Trophoblast cell (in vitro differentiated cells and primary cell): ENCODE results near the gene BRSK2.

Experiments
- DNase-seq, 2 donors: peaks; one replicate each; pipeline ENCODE4 v3.0.0-alpha.2; 2016
- H2AFZ ChIP-seq: 2 replicates; pipeline ENCODE4 v1.6.1; 2013; ENCODE audit warnings: low read length, moderate library complexity, mild to moderate bottlenecking; ENCODE audit not compliant: insufficient read depth, poor library complexity
- H2AK5ac ChIP-seq: 2 replicates; pipeline ENCODE4 v1.6.1; 2013; ENCODE audit warnings: mild to moderate bottlenecking, low read length
- H2BK120ac ChIP-seq: 2 replicates; pipeline ENCODE4 v1.6.1; 2013; ENCODE audit warnings: low read length, mild to moderate bottlenecking, moderate library complexity; ENCODE audit not compliant: insufficient read depth, poor library complexity
- H2BK12ac ChIP-seq: 2 replicates; pipeline ENCODE4 v1.6.1; 2013; ENCODE audit warnings: mild to moderate bottlenecking, low read length, moderate library complexity
- H2BK5ac ChIP-seq: 2 replicates; pipeline ENCODE4 v1.6.1; 2013; ENCODE audit warnings: low read length, low read depth, moderate library complexity, mild to moderate bottlenecking; ENCODE audit not compliant: poor library complexity
- H3K14ac ChIP-seq: 2 replicates; pipeline ENCODE4 v1.6.1; 2013; ENCODE audit warnings: mild to moderate bottlenecking, low read length
- H3K18ac ChIP-seq: 2 replicates; pipeline ENCODE4 v1.6.1; 2013; ENCODE audit warnings: mild to moderate bottlenecking, low read length
- H3K23ac ChIP-seq: 2 replicates; pipeline ENCODE4 v1.6.1; 2013; ENCODE audit warnings: low read length
- H3K27ac ChIP-seq: 2 replicates; pipeline ENCODE4 v1.5.1; 2013; ENCODE audit warnings: low read depth, mild to moderate bottlenecking, inconsistent platforms, low read length, moderate library complexity
- H3K27me3 ChIP-seq: 2 replicates; pipeline ENCODE4 v1.6.1; 2013; ENCODE audit warnings: inconsistent platforms, mild to moderate bottlenecking, low read length, moderate library complexity; ENCODE audit not compliant: insufficient read depth
- H3K36me3 ChIP-seq, 2 experiments: 1 replicate in 1 of 2; 2 replicates in 1 of 2; pipeline ENCODE4 v1.6.1; 2013; ENCODE audit warnings: low read length in 2 of 2, mild to moderate bottlenecking in 2 of 2, moderate library complexity in 1 of 2; ENCODE audit not compliant: insufficient read depth in 2 of 2, control insufficient read depth in 1 of 2
- H3K4ac ChIP-seq: 2 replicates; pipeline ENCODE4 v1.6.1; 2013; ENCODE audit warnings: low read depth, mild to moderate bottlenecking, low read length, moderate library complexity
- H3K4me1 ChIP-seq, 2 experiments: 1 replicate in 1 of 2; 2 replicates in 1 of 2; pipeline ENCODE4 v1.6.1; 2013; ENCODE audit warnings: low read length in 2 of 2, mild to moderate bottlenecking in 2 of 2, moderate library complexity in 1 of 2; ENCODE audit not compliant: insufficient read depth in 2 of 2, control insufficient read depth in 1 of 2
- H3K4me2 ChIP-seq: 2 replicates; pipeline ENCODE4 v1.6.1; 2013; ENCODE audit warnings: inconsistent platforms, mild to moderate bottlenecking, low read length, moderate library complexity
- H3K4me3 ChIP-seq: 2 replicates; pipeline ENCODE4 v1.5.1; 2013; ENCODE audit warnings: mild to moderate bottlenecking, low read depth, low read length, inconsistent platforms
- H3K79me1 ChIP-seq: one replicate; pipeline ENCODE4 v1.6.1; 2013; ENCODE audit warnings: low read length
- H3K79me2 ChIP-seq: 2 replicates; pipeline ENCODE4 v1.6.1; 2013; ENCODE audit warnings: low read length, mild to moderate bottlenecking; ENCODE audit not compliant: control insufficient read depth, insufficient read depth, poor library complexity
- H3K9ac ChIP-seq: 2 replicates; pipeline ENCODE4 v1.6.1; 2013; ENCODE audit warnings: mild to moderate bottlenecking, low read length
- H3K9me3 ChIP-seq: 2 replicates; pipeline ENCODE4 v1.6.1; 2013; ENCODE audit warnings: low read depth, mild to moderate bottlenecking, control low read depth, inconsistent platforms, low read length; ENCODE audit not compliant: insufficient read depth
- H4K12ac ChIP-seq: 2 replicates; pipeline ENCODE4 v1.6.1; 2013; ENCODE audit warnings: low read depth, mild to moderate bottlenecking, low read length, moderate library complexity
- H4K8ac ChIP-seq: 2 replicates; pipeline ENCODE4 v1.6.1; 2013; ENCODE audit warnings: low read depth, mild to moderate bottlenecking, low read length, moderate library complexity
- H4K91ac ChIP-seq: one replicate; pipeline ENCODE4 v1.6.1; 2013; ENCODE audit warnings: low read depth, mild to moderate bottlenecking, low read length, moderate library complexity
- WGBS: extraction: QIAGEN DNeasy Blood & Tissue Kit; methylation state at CpG from one replicate; pipeline ENCODE4 v1.1.7; 2013; ENCODE audit warnings: missing lambda C conversion rate; ENCODE audit not compliant: insufficient read length, insufficient coverage; ENCODE audit errors: extremely low coverage; 5-methylcytosine and 5-hydroxymethylcytosine counted together

BRSK2 gene

GRCh38 chr11:1353383-1354124 lies 36.2 kb upstream of the BRSK2 start:
- no peak overlapping the region for H3K4me2 ChIP-seq
- no peak overlapping the region for H3K18ac ChIP-seq
- H2BK5ac ChIP-seq = no peak overlapping the region
- no peak overlapping the region for H2AFZ ChIP-seq
- H3K79me1 ChIP-seq = no peaks in the 10 kb centered on the region
- no peak overlapping the region for H4K12ac ChIP-seq
- no peak overlapping the region for H4K8ac ChIP-seq
- H3K27me3 ChIP-seq = no peaks in the 10 kb centered on the region
- H3K79me2 ChIP-seq = no peaks in the 10 kb centered on the region
- H4K91ac ChIP-seq = no peak overlapping the region
- H3K9me3 ChIP-seq = no peaks in the 10 kb centered on the region
- no peak overlapping the region for H2AK5ac ChIP-seq
- DNase-seq = no peak
- H3K23ac ChIP-seq = no peak overlapping the region
- no peak overlapping the region for H3K27ac ChIP-seq
- no CpG with 5 or more reads among the region's 32 CpGs for WGBS
- H3K4ac ChIP-seq = no peak overlapping the region
- no peaks in the 10 kb centered on the region for H3K36me3 ChIP-seq
- H2BK12ac ChIP-seq = no peak overlapping the region
- no peak overlapping the region for H2BK120ac ChIP-seq
- no peaks in the 10 kb centered on the region for H3K4me1 ChIP-seq
- H3K9ac ChIP-seq = no peak overlapping the region
- no peak overlapping the region for H3K4me3 ChIP-seq
- no peak overlapping the region for H3K14ac ChIP-seq

DNA sequence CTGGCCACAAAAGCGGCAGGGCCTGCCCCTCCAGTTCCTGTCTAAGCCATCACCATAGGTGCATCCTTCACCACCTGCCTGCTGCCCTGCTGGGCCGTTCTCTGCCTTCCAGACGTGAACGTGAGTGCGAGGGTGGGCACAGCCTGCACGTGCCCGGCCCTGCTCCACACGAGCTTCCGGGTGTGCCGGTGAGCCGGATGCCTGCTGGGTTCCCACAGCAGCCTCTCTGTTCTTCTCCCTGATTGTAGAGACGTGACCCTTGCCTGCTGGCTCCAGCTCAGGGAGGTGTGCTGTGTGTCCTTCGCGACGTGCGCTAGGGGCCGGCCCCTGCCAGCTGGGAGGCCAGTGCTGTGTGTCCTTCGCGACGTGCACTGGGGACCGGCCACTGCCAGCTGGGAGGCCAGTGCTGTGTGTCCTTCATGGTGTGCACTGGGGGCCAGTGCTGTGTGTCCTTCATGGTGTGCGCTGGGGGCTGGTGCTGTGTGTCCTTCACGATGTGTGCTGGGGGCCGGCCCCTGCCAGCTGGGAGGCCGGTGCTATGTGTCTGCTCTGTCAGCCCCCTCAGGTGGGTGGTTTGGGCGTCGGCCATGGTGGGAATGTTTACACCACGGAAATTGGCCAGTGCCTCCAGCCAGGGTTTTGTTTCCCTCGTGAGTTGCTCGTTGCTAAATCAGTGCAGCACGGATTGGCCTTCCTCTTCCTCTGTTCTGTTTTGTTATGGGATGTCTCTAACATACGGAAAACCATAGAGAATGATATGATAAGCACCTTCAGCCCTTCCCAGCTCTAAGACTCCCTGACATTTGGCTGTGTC lies 35.4 kb upstream of the BRSK2 start:
- H3K9me3 ChIP-seq = no peaks in the 10 kb centered on the region
- no peak overlapping the region for H3K18ac ChIP-seq
- no peak overlapping the region for H4K12ac ChIP-seq
- H3K23ac ChIP-seq = no peak overlapping the region
- no peak overlapping the region for H3K4me2 ChIP-seq
- H3K27ac ChIP-seq = no peak overlapping the region
- H3K4me3 ChIP-seq = no peak overlapping the region
- no peak overlapping the region for H2BK12ac ChIP-seq
- WGBS = no CpG with 5 or more reads among the region's 32 CpGs
- H4K8ac ChIP-seq = no peak overlapping the region
- no peak for DNase-seq
- no peak overlapping the region for H4K91ac ChIP-seq
- H3K36me3 ChIP-seq = no peaks in the 10 kb centered on the region
- H2BK5ac ChIP-seq = no peak overlapping the region
- H3K27me3 ChIP-seq = no peaks in the 10 kb centered on the region
- no peak overlapping the region for H2AK5ac ChIP-seq
- no peak overlapping the region for H3K4ac ChIP-seq
- H2AFZ ChIP-seq = no peak overlapping the region
- no peaks in the 10 kb centered on the region for H3K4me1 ChIP-seq
- H3K79me2 ChIP-seq = no peaks in the 10 kb centered on the region
- no peak overlapping the region for H2BK120ac ChIP-seq
- no peak overlapping the region for H3K14ac ChIP-seq
- no peaks in the 10 kb centered on the region for H3K79me1 ChIP-seq
- H3K9ac ChIP-seq = no peak overlapping the region

GRCh38 chr11:1356007-1356435 lies 33.7 kb upstream of the BRSK2 start:
- no peak overlapping the region for H3K23ac ChIP-seq
- DNase-seq = no peak
- no peak overlapping the region for H3K4ac ChIP-seq
- no peaks in the 10 kb centered on the region for H3K79me1 ChIP-seq
- H4K12ac ChIP-seq = no peak overlapping the region
- H2BK120ac ChIP-seq = no peak overlapping the region
- H2BK12ac ChIP-seq = no peak overlapping the region
- H4K8ac ChIP-seq = no peak overlapping the region
- H3K4me2 ChIP-seq = no peak overlapping the region
- no peak overlapping the region for H2BK5ac ChIP-seq
- H3K18ac ChIP-seq = no peak overlapping the region
- H4K91ac ChIP-seq = no peak overlapping the region
- H3K4me1 ChIP-seq = no peaks in the 10 kb centered on the region
- H3K14ac ChIP-seq = no peak overlapping the region
- H3K27ac ChIP-seq = no peak overlapping the region
- no peak overlapping the region for H2AFZ ChIP-seq
- H3K79me2 ChIP-seq = no peaks in the 10 kb centered on the region
- no peak overlapping the region for H3K4me3 ChIP-seq
- no peak overlapping the region for H3K9ac ChIP-seq
- H2AK5ac ChIP-seq = no peak overlapping the region
- WGBS = no CpG with 5 or more reads among the region's 14 CpGs
- no peaks in the 10 kb centered on the region for H3K27me3 ChIP-seq
- no peaks in the 10 kb centered on the region for H3K36me3 ChIP-seq
- peaks cover 17% of the 10 kb centered on the region for H3K9me3 ChIP-seq

DNA sequence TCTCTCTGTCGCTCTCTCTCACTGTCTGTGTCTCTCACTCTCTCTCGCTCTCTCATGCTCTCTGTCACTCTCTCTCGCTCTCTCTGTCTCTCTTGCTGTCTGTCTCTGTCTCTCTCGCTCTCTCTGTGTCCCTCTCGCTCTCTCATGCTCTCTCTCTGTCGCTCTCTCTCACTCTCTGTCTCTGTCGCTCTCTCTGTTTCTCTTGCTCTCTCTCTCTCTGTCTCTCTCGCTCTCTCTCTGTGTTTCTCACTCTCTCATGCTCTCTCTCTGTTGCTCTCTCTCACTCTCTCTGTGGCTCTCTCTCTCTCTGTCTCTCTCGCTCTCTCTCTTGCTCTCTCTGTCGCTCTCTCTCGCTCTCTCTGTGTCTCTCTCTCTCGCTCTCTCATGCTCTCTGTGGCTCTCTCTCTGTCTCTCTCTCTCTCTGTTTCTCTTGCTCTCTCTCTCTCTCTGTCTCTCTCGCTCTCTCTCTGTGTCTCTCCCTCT lies 33.2 kb upstream of the BRSK2 start:
- H3K27ac ChIP-seq = no peak overlapping the region
- no peak overlapping the region for H3K4ac ChIP-seq
- no peak overlapping the region for H2BK120ac ChIP-seq
- no peak overlapping the region for H3K18ac ChIP-seq
- H4K91ac ChIP-seq = no peak overlapping the region
- peaks cover 19% of the 10 kb centered on the region for H3K9me3 ChIP-seq
- H3K79me2 ChIP-seq = no peaks in the 10 kb centered on the region
- no peaks in the 10 kb centered on the region for H3K4me1 ChIP-seq
- no peak overlapping the region for H3K4me2 ChIP-seq
- H3K14ac ChIP-seq = no peak overlapping the region
- no peak overlapping the region for H2BK5ac ChIP-seq
- no peak for DNase-seq
- H3K4me3 ChIP-seq = no peak overlapping the region
- H3K27me3 ChIP-seq = no peaks in the 10 kb centered on the region
- no peak overlapping the region for H2AK5ac ChIP-seq
- H4K12ac ChIP-seq = no peak overlapping the region
- no peak overlapping the region for H2AFZ ChIP-seq
- WGBS = no CpG with 5 or more reads among the region's 13 CpGs
- H4K8ac ChIP-seq = no peak overlapping the region
- H3K79me1 ChIP-seq = no peaks in the 10 kb centered on the region
- no peak overlapping the region for H2BK12ac ChIP-seq
- H3K9ac ChIP-seq = no peak overlapping the region
- H3K23ac ChIP-seq = no peak overlapping the region
- H3K36me3 ChIP-seq = no peaks in the 10 kb centered on the region
